Stimulated activated CD4-positive, alpha-beta T cell treated with anti-CD3 and anti-CD28 coated beads, Interleukin-12 subunit alpha, Interleukin-12 subunit beta, amount 100 ng/mL, for 4 hours (primary cell): ENCODE data around the gene RAPGEF2.
"Not testable (repeated sequence)": the region's sequence is repeated elsewhere in the genome, so short reads cannot be mapped to it uniquely, and the experiment has no call there.

Experiments used
- DNase-seq: peaks from one replicate; pipeline ENCODE4 v3.0.0-alpha.2; 2020

RAPGEF2 gene

GRCh38 chr4:159250751-159251325 lies 148.0 kb downstream of the RAPGEF2 start:
- no peak for DNase-seq

- DNase-seq: not testable (repeated sequence)
Observed at GRCh38 chr4:159251580-159251979, 148.7 kb downstream of the RAPGEF2 start.

DNA sequence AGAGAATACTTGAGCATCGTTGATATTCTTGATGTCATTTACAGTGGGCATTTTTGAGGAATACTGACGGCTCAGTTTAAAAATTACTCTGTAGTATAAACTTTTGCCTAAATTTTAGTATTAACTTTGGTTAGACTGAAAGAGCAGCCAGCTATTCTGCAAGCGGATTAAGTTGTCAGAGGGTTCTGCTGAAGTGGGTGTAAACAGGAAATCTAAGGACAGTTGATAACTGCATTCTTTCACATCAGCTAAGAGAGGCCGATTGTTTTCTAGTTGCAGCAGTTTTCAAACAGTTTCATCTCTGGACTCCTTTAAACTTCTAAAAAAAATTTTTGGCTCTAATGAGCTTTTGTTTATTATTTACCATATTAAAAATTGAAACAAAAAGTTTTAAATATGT lies 149.6 kb downstream of the RAPGEF2 start:
- DNase-seq: no peak

DNA sequence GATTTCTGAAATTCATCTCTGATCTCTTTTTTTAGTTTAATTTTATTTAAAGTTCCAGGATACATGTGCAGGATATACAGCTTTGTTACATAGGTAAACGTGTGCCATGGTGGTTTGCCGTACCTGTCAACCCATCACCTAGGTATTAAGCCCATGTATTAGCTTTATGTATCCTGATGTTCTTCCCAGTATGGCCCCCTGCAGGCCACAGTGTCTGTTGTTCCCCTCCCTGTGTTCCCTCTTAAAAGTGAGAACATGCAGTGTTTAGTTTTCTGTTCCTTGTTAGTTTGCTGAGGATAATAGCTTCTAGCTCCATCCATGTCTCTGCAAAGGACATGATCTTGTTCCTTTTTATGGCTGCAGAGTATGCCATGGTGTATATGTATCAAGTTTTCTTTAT lies 153.2 kb downstream of the RAPGEF2 start:
- no peak for DNase-seq

GRCh38 chr4:159258889-159259560 lies 156.1 kb downstream of the RAPGEF2 start:
- DNase-seq: no peak

DNA sequence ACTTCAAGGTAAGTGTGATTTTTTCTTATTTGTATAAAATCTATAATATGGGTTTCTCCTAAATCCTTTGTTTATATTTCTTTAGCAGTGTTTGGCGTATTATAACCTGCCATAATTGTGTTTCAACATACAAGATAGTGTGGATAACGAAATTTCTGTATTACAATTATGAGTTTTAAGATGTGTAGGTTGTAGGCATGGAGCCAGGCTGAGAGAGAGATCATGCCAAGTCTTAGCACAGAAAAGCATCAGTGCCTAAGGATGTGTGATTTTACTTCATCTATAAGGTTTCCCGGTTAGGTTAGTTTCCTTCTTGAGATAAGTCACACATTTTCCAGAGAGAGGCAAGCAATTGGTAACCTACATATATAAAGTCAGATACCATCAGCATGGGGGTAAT lies 161.2 kb downstream of the RAPGEF2 start:
- no peak for DNase-seq

- no peak for DNase-seq
Observed at GRCh38 chr4:159266981-159267868, 164.3 kb downstream of the RAPGEF2 start.

- no peak for DNase-seq
Observed at GRCh38 chr4:159267869-159268285, 165.0 kb downstream of the RAPGEF2 start.

- no peak for DNase-seq
Observed at GRCh38 chr4:159268607-159269006, 165.7 kb downstream of the RAPGEF2 start.

DNA sequence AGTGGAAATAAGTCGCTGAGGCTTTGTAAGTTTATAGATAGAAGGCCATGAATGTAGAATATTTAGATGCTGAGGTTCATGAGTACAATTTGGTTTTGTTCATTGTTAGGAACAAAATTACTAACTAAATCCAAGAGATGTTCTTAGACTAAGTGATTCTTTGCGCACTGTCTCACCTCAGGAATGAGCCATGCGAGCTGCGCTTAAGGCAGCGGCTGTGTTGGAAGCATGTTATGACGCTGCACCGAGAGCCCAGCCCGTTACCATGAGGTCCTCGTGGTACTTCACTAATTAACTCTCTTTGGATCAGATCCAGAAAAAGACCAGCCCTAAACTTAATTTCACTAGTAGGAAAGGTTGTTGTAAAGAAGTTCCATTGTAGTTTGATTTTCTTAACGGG lies 166.2 kb downstream of the RAPGEF2 start:
- no peak for DNase-seq

DNA sequence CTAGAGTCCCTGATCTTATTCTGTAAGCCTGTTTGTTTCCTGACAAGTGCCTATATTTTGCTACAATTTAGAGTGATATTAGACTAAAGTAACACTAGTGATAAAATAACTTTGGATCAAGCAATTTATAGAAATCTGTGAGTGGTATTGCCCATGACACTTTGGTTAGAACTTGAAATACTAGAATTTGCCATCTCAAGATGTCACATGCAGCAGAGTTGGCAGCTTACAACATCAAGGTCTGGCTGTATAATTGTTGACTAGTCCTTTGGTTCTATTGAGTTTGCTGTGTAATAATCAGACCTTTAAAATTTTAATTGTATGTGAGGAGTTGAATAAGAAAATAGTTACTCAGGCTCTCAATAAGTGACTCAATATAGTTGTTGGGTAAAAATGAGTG lies 167.1 kb downstream of the RAPGEF2 start:
- no peak for DNase-seq

GRCh38 chr4:159271856-159272255 lies 169.0 kb downstream of the RAPGEF2 start:
- no peak for DNase-seq

GRCh38 chr4:159272273-159273140 lies 169.6 kb downstream of the RAPGEF2 start:
- no peak for DNase-seq

GRCh38 chr4:159273141-159273438 lies 170.2 kb downstream of the RAPGEF2 start:
- no peak for DNase-seq

GRCh38 chr4:159273841-159274240 lies 171.0 kb downstream of the RAPGEF2 start:
- DNase-seq: no peak

GRCh38 chr4:159278399-159278798 lies 175.5 kb downstream of the RAPGEF2 start:
- DNase-seq: no peak

- no peak for DNase-seq
Observed at GRCh38 chr4:159279084-159279483, 176.2 kb downstream of the RAPGEF2 start.

- DNase-seq: no peak
Observed at GRCh38 chr4:159280442-159281172, 177.7 kb downstream of the RAPGEF2 start.

DNA sequence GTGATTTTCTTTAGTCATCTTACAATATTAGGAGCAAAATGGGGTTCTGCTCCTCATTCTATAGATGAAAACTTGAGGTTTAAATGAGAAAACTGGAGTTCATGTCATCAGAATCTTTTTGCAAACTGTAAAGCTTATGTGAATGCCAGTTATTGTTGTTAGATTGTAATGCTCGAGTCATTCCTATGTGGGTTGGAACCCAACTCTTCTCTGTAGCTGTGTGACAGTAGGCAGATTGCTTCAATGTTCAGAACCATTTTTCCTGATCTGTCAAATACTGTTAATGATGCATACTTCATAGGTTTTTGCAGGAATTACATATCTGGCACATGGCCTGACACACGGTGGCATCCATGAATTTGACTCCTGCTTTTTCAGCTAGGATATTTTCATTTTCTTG lies 178.9 kb downstream of the RAPGEF2 start:
- DNase-seq: no peak

DNA sequence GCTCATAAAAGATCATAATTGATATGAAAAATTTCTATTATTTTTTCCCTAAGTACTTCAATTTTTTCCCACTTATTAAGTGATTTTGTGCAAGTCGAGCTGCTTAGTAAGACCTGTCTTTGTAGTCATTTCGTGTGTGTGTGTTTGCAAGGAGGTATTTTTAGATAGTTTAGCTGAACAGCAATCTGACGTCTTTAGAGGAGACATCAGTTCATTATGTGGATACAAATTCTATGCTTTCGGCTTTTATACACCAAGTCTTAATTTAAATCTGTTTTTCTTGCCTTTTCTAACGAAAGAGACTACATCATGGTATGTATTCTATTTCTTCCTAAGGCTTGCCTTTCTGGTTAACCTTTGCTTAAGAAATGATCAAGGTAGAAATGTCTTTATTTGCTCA lies 179.4 kb downstream of the RAPGEF2 start:
- no peak for DNase-seq

DNA sequence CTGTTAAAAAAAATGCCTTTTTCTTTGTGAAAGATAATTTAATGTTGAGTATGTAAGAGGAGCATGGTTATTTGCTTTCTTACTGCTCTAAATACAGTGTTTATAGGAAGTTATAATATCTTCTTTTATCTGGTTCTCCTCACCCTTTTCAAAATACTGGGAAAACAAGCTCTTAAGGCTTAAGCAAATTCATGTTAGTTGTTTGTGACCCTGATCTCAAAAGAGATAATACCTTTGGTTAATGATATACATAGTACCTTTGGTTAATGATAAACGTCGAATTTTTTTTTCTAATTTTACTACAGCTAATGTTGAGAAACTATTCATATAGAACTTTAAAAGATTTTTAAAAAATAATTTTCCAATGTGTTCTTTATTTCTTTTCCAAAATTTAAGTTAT lies 180.1 kb downstream of the RAPGEF2 start:
- no peak for DNase-seq

- DNase-seq: no peak
Observed at GRCh38 chr4:159283696-159284095, 180.8 kb downstream of the RAPGEF2 start.
